Measurements from ENCODE around the gene SHISA9.

DNA sequence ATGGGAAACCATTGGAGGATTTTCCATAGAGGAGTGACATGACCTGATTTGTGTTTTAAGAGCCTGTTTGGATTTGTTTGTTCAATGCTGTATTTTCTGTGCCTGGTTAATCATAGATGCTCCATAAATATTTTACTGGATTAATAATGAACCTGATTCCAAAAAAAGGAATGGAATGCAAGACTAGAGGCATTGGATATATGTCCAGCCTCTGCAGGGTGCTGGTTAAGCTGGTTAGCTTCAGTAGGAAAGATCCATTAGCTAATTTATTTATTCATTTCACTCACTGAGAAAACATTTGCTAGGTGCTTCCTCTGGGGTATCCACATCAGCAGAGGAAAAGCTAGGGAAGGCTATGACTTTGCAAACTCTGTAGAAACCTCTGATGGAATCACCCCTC lies 57.7 kb downstream of the SHISA9 start:
- no peak for TF ChIP-seq POLR2A (IDR thresholded peaks at IDR 0.05; ENCODE audit: low read length)
- TF ChIP-seq BHLHE40 (IDR thresholded peaks at IDR 0.05; ENCODE audit: low read depth, low read length) = no peak
- TF ChIP-seq SREBF2 (IDR thresholded peaks at IDR 0.05) = no peak
- no peak for TF ChIP-seq MAZ (IDR thresholded peaks at IDR 0.05; ENCODE audit: borderline replicate concordance, low read depth, low read length)
- no peak for TF ChIP-seq EP300 (IDR thresholded peaks at IDR 0.05)
- TF ChIP-seq EHMT2 (IDR thresholded peaks at IDR 0.05; ENCODE audit: low read depth) = no peak

All from A549 (cell line).